GM18909 (cell line): Measurements from ENCODE around the gene HMX1.

Source experiments
- ATAC-seq: cut with Tn5 transposase; IDR thresholded peaks from one replicate; pipeline ENCODE4 v1.9.1; 2021; ENCODE audit warnings: mild to moderate bottlenecking; ENCODE audit not compliant: unreplicated experiment, poor library complexity

Gene HMX1

DNA sequence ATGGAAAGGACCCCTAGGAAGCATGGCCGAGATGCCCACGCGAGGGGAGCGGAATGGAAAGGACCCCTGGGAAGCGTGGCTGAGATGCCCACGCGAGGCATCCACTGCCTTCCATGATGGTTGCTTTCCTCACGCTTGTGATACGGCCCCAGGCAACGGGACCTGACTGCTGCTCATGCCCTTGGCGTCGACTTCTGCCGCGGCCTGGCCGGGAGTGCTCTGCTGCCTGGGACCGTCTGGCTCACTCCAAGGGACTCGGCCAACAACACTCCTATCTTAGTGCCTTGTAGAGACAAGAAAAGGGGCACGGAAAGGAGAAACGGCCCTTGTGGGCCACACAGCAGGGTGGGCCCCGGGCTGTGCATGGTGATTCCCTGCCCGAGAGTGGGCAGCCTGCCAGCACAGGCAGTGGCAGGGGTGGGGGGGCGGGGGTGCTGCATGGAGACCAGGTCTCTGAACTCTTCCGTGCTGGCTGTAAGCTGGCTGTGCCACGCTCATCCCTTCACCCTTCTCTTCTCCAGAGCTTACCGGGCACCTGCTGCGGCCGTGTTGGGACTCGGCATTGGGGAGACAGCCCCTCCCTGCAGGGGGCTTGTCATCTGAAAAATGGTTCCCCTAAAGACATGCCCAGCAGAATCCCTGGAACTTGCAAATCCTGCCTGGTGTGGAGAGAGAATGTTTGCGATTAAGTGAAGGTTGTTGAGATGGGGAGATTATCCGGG lies 38.6 kb upstream of the HMX1 start:
- no peak for ATAC-seq

DNA sequence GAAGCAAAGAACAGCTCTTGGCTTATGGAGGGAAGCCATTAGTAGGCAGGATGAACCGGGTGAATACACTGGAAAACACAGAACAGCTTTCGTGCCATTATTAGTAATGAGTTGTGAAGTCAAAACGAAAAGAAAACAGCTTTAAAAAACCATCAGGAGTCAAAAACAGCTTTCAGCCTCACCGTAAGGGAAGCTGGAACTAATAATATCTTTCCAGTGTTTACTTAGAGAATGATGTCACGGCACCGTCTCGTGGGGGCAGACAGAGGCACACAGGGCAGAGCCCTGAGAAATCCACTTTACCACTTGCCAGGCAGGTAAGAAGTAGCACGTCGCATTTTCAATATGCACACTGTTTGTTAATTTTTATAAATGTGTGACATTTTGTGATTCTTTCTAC lies 37.9 kb upstream of the HMX1 start:
- ATAC-seq = no peak

DNA sequence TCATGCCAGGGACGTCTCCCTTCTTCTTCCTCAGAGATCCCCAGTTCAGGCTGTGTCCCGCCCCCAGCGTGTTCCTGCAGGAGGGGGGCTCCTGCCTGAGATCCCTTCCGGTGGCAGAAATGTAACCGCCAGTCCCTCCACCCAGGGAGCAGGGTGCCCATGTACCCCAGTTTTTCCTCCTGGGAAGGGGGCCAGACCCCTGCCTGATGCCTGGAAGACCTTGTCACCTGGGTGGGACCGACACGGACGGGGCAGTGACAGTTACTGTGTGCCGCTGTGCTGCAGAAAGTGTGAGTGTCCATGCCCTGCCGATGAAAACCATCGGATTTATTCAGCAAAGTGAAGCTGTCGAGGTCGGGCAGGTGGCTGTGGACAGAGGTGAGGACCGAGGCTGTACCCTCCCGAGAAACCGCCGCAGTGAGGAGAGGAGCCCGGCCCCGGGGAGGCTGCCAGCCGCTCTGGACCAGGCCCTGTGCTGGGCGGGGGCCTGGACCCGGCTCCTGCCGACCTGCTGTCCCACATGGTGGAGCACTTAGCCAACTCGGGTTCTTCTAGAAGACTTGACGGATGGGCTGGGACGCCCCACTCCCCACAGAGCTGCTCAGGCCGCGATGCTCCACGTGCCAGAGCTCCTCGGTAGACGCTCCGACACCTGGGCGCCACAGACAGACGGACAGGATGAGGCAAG lies 36.7 kb upstream of the HMX1 start:
- no peak for ATAC-seq

DNA sequence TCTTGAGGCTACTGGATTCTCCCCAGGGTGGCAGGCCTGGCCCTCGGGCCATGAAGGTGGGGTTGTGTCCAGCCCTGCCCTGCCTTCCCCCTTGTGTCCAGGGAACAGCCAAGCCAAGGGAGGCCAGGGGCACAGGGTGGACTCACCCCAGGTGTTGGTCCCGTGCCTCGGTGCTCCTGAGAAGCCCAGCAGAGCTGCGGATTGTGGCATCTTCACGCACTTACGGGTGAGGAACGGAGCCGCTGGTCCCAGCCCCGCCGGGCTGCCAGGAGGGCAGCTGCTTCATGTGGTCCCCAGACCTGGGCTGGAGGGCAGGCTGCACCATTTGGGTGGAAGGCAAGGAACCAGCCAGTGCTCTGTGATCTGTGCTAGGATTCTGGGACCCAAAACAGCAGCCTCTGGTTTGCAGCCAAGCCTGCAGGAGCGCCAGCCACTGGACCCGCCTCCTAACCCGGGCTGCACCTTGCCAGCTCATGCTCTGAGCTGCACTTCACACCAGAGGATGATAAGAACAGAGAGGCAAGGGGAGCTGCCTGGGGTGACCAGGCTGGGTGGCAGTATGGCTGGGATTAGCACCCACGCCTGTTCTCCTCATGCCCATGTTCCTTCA lies 36.1 kb upstream of the HMX1 start:
- ATAC-seq = no peak

DNA sequence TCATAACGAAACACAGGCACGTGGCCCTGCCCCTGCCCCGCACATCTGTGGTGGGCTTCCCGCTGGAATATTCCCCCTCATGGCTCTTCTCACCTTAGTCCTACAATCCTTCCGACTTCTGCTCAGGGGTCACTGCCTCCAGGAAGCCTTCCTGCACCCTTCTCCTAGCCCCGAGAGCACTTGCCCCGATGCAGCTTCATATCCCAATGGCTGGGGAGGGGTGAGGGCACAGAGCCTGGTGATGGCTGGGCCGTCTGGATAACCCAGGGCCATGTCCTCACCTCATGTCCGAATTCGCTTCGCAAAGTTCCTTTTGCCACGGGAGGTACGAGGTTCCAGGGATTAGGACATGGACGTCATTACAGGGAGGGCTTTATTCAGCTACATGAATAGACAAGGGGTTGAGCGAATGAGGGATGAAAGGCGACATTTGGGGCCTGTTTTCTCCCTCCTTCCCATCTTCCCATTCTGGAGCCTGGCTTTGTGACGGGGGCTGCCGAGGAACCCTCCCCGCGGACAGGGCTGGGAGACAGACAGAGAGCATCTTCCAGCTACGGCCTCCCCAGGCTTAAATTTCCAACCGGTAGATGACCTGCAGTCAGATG lies 35.5 kb upstream of the HMX1 start:
- no peak for ATAC-seq

DNA sequence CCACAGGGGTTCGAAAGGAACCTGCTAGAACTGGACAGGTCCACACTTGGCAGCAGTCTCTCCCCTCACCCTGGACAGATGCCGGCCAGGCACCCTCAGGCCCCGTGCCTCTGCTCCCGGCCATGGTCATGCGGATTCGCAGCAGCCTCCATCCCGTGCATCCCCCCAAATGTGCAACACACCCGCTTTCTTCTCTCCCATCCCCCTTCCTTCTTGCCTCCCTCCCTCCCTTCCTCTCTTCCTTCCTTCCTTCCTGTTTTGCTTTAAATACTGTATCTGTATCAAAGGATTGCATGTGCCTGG lies 35.0 kb upstream of the HMX1 start:
- ATAC-seq = no peak

DNA sequence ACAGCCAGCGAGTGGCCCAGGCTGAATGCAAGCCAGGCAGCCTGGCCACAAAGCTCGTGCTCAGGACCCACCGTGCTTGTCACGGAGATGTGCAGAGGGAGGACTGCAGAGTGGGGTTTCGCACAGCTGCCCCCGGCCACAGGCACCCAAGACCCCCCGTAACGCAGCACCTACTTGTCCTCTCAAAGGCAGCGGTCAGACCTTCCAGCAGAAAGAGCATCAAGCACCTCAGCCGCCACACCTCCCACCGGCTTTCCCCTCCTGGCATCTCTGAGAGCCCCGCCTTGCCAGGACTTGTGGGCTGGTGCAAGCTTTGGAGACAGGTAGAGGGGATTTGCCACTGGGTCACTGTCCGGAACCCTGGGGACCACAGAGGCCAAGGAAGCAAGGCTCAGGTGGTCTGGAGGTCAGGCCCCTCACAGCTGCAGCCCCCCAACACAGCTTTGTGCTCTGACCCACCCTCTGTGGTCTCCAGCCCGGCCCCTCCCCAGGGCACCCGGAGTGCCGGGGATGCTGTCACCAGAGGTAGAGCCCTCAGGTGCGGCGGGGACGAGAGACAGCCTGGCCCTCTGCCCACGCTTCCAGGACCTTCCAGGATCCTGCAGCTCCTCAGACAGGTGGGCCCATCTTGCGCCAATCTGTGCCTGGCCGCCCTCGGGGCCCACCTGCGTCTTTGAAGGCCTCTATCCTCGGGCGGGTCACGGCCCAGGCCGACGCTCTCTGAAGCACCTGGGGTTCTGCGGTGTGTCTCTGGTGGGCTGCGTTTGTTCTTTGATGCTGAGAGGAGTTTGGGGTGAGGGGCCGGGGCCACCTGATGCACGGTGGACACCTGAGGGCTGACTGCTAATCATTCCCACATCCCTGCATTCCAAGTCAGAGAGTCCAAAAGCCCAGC lies 34.4 kb upstream of the HMX1 start:
- ATAC-seq = no peak

DNA sequence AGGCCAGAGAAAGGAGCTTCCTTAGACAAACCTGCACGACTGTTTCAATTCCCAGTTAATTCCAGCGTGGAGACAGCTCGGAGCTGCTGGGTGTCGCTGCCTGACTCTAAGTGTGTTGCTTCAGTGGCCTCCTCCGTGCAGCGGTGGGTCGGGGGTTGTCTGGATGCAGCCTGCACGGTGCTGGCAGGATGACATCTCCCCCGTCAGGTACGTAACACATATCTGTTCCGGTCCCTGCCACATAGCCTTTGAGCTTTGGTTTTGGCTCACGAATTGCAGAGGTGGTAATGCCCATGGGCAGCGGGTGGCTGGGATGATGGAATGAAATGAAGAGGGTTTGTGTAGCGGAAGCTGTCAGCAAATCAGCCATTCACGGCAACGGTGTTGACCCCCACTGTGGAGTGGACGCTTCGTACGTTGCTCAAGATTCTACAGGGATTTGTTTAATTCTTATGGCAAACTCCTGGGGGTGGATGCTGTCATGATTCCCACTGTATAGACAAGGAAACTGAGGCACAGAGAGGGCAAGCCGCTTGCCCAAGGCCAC lies 33.7 kb upstream of the HMX1 start:
- no peak for ATAC-seq

DNA sequence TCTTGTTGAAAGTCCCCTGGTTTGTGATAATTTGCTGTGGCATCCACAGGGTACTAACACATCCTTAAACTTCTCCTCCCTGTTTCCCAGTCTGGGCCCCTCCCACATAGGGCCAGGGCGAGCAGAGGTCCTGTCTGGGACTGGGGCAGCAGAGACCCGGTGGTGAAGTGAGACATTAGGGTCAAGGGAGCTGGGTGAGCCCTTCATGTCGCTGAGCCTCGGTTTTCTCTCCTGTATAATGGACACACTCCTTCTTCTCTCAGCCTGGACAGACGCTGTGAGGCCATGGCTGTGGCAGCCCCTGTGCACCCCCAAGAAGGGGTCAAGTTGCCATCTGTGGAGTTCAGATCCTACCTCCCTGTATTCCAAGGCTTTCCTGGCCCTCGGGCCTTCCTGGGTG lies 33.0 kb upstream of the HMX1 start:
- ATAC-seq = no peak

DNA sequence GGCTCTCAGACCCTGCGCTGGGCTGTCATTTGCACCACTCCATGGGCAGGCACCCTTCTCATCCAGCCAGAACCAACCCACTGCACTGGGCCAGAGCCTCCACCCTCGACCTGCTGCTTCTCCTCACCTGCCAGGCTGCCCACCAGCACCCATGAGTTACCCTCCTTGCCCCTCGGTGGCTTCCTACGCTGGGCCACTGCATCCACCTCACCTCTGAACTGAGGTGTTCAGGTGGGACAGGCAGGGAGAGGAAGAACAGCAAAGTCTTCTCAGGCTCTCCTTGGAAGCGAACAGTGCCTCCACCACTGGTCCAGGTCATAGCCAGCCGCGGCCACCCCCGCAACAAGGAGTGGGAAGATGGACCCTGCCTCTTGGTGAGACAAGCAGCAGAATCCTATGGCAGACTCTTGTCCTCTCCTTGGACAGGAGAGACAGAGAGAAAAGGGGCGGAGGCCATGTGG lies 32.4 kb upstream of the HMX1 start:
- no peak for ATAC-seq

DNA sequence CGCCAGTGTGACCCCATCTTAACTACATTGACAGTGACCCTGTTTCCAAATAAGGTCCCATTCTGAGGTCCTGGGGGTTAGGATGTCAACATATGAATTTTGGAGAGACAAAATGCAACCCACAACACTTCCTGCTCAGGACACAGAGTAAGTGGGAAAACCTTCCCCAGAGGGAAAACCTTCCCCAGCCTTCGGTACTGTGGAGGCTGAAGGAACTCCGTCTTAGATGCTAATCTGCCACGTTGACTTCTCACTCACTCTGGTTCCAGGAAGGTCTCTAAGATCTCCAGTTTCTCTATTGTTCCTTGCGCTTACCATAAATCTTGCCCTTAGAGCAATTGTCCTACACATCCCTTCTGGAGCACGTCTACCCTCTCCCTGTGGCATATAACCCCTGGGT lies 29.7 kb upstream of the HMX1 start:
- no peak for ATAC-seq

DNA sequence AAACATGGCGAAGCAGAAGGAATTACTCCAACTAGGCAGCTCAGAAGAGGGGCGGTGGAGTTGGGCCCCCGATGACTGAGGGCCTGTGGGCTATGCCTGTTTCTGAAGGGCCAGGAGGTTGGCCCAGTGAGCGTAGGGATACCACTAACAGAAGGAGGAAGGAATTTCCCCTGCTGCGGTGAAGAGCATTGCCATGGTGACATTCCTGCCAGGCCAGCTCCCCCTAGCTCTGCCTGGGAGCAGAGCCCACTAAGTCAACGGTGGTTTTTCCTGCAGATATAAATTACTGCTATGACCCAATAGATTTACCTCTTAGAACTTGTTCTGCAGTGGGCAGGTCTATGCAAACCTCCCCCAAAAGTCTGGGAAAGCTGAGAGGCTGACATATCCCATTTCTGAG lies 28.9 kb upstream of the HMX1 start:
- ATAC-seq = no peak

DNA sequence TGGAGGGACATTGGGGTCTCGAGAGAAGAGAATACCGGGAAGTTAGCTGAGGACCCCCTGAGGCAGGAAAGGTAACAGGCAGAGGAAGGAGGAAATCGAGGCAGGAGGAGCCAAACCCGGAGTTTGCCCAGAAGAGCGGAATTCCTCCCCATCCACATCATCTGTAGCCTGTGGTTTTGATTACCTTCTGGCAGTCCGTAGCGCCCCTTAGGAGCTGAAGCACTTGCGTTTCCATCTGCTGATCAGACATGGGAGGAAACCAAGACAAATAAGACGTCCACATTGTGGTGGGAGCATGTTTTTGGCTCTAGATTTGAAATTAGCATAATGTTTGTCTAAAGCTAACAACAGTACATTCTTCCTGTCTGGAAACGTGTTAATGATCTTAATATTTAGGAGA lies 26.8 kb upstream of the HMX1 start:
- no peak for ATAC-seq

DNA sequence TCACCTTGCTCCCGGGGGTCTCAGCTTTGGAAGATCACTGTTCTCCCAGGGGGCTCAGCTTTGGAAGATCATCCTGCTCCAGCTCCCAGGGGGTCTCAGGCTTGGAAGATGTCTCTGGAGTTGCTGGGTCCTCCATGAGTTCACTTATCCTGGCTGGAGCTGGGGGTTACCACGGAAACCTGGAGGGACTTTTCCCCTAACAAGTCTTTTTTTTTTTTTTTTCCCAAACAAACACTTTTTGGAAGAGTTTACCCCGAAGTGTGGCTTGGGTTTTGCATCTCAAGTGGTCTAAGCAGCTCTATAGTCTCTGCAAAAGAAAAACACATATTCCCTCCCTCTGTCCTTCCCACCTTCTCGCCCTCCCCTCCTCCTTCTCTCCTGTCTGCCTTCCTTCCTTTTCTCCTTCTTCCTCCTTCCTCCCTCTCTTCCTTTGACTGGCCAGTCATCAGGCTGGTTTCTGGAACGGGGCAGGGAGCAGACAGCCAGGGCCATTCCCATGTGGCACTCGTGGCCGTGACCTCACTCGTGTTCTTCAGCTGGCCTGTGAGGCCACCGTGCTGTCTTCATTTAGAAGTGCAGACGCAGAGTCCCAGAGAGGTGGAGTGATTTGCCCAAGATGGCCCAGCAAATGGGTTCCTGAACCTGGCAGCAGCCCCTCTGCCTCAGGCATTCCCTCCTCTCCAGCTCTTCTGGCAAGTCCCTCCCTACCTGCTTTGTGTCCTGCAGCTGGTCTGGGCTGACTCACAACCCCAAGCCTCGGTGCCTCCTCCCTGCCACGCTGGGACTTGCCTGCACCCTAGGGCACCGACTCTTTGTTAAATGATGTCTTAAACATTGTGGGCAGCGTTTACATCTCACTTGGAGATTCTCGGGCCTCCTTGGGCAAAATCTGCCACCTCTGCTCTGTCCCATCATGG lies 25.9 kb upstream of the HMX1 start:
- ATAC-seq = no peak

DNA sequence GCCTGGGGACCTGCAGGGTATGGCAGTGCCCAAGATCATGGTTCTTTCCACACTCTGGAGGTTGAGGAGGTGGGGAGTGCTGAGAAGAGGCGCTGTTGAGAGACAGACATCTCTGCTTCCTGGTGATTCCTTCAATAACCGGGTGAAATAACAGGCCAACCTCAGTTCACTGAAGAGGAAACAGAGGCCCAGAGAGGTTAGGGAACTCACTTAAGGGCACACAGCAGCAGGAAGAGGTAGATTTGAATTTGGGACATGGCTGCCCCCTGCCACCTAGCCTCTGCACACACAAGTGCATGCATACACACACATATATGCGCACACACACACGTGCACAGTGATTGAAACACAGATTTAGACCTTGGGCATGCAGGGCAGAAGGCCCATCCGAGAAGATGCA lies 24.9 kb upstream of the HMX1 start:
- no peak for ATAC-seq

DNA sequence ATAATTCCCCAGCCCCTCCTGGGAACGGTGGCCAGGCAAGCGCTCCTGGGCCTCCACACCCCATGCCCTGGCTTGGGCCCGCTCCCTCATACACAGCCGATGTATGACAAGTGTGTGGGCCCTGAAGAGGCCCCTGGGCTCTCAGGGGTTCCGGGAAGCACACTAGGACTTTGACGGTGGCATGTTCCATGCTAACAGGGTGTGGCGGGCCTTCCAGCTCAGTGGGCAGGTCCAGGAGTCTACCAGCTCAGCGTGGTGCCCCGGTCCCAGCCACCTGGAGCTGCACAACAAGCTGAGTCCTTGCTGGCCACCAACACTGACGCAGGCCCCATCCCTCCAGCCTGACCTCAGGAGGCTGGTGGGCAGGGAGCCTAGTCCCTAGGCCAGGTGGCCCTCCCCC lies 24.4 kb upstream of the HMX1 start:
- no peak for ATAC-seq

DNA sequence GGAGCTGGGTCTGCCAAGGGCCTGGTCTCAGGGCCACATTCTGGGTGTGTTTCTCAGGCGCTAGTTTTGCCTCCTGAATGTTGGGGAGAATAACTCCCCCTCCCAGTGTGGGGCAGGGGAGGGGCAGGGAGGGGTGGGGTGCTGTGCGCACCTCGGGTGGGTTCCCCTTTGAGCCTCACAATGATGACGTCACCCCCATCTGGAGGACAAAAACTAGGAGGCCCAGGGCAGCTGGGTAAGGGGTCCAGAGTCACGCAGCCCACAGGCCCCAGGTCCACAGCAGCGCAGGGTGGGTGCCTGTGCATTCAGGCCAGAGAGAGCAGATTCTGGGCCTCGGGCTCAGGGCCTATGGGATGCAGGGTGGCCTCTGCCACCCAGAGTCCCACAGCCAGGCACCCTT lies 23.7 kb upstream of the HMX1 start:
- no peak for ATAC-seq

DNA sequence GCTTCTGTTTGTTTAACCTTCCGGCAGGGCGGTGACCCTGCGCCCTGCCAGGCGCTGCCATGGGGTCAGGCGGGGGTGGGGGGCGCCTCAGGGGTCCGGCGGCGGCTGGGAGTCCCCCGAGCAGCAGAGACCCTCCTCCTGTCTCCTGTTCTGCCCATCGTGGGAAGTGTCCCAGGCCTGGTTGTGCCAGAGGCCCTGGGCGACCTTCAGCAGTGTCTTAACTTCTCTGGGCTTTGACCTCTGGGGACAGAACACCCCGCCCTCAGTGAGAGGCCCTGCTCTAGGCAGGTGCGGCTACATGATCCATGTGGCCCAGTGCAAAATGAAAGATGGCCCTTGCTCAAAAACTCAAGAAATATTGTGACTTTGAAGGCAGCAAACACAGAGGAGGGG lies 22.8 kb upstream of the HMX1 start:
- ATAC-seq = no peak
